Measurements from ENCODE around the gene CELF4.

CELF4 gene

GRCh38 chr18:37482433-37482832, 83.2 kb downstream of the CELF4 start:
- Histone ChIP-seq H3K9ac (ENCODE audit: low read length) (no peak overlapping the region), H3K4me1 (ENCODE audit: control insufficient read depth, insufficient read depth, low read length) (peaks cover 44% of the 10 kb centered on the region), H3K4me3 (ENCODE audit: low read depth, low read length) (no peak overlapping the region), H3K36me3 (ENCODE audit: control insufficient read depth, insufficient read depth, low read length) (no peaks in the 10 kb centered on the region), H3K27me3 (ENCODE audit: control insufficient read depth, insufficient read depth, low read length) (peaks cover 32% of the 10 kb centered on the region), H3K27ac (ENCODE audit: low read depth, low read length) (no peak overlapping the region), H3K9me3 (ENCODE audit: control insufficient read depth, insufficient read depth, low read depth, low read length) (no peaks in the 10 kb centered on the region)

GRCh38 chr18:37482002-37482401, 83.6 kb downstream of the CELF4 start:
- Histone ChIP-seq H3K36me3 (ENCODE audit: control insufficient read depth, insufficient read depth, low read length) (no peaks in the 10 kb centered on the region), H3K27me3 (ENCODE audit: control insufficient read depth, insufficient read depth, low read length) (peaks cover 28% of the 10 kb centered on the region), H3K9me3 (ENCODE audit: control insufficient read depth, insufficient read depth, low read depth, low read length) (no peaks in the 10 kb centered on the region), H3K4me1 (ENCODE audit: control insufficient read depth, insufficient read depth, low read length) (peaks cover 40% of the 10 kb centered on the region), H3K27ac (ENCODE audit: low read depth, low read length) (no peak overlapping the region), H3K4me3 (ENCODE audit: low read depth, low read length) (no peak overlapping the region), H3K9ac (ENCODE audit: low read length) (no peak overlapping the region)

GRCh38 chr18:37481491-37481890, 84.1 kb downstream of the CELF4 start:
- peaks cover 23% of the 10 kb centered on the region for H3K27me3 ChIP-seq (ENCODE audit: control insufficient read depth, insufficient read depth, low read length)
- H3K9me3 ChIP-seq (ENCODE audit: control insufficient read depth, insufficient read depth, low read depth, low read length) = no peaks in the 10 kb centered on the region
- H3K4me3 ChIP-seq (ENCODE audit: low read depth, low read length) = no peak overlapping the region
- no peaks in the 10 kb centered on the region for H3K36me3 ChIP-seq (ENCODE audit: control insufficient read depth, insufficient read depth, low read length)
- no peak overlapping the region for H3K27ac ChIP-seq (ENCODE audit: low read depth, low read length)
- peaks cover 40% of the 10 kb centered on the region for H3K4me1 ChIP-seq (ENCODE audit: control insufficient read depth, insufficient read depth, low read length)
- no peak overlapping the region for H3K9ac ChIP-seq (ENCODE audit: low read length)

- Histone ChIP-seq H3K36me3 (ENCODE audit: control insufficient read depth, insufficient read depth, low read length) (no peaks in the 10 kb centered on the region), H3K27me3 (ENCODE audit: control insufficient read depth, insufficient read depth, low read length) (peaks cover 19% of the 10 kb centered on the region), H3K27ac (ENCODE audit: low read depth, low read length) (no peak overlapping the region), H3K4me3 (ENCODE audit: low read depth, low read length) (no peak overlapping the region), H3K9me3 (ENCODE audit: control insufficient read depth, insufficient read depth, low read depth, low read length) (no peaks in the 10 kb centered on the region), H3K9ac (ENCODE audit: low read length) (no peak overlapping the region), H3K4me1 (ENCODE audit: control insufficient read depth, insufficient read depth, low read length) (peaks cover 42% of the 10 kb centered on the region)
Observed at GRCh38 chr18:37481072-37481471, 84.5 kb downstream of the CELF4 start.

- Histone ChIP-seq H3K9ac (ENCODE audit: low read length) (no peak overlapping the region), H3K4me3 (ENCODE audit: low read depth, low read length) (no peak overlapping the region), H3K36me3 (ENCODE audit: control insufficient read depth, insufficient read depth, low read length) (no peaks in the 10 kb centered on the region), H3K4me1 (ENCODE audit: control insufficient read depth, insufficient read depth, low read length) (peaks cover 14% of the 10 kb centered on the region), H3K27me3 (ENCODE audit: control insufficient read depth, insufficient read depth, low read length) (no peaks in the 10 kb centered on the region), H3K9me3 (ENCODE audit: control insufficient read depth, insufficient read depth, low read depth, low read length) (no peaks in the 10 kb centered on the region), H3K27ac (ENCODE audit: low read depth, low read length) (no peak overlapping the region)
Observed at GRCh38 chr18:37476611-37477295, 88.8 kb downstream of the CELF4 start.

GRCh38 chr18:37476182-37476581, 89.4 kb downstream of the CELF4 start:
- H3K27me3 ChIP-seq (ENCODE audit: control insufficient read depth, insufficient read depth, low read length) = no peaks in the 10 kb centered on the region
- no peak overlapping the region for H3K9ac ChIP-seq (ENCODE audit: low read length)
- no peak overlapping the region for H3K27ac ChIP-seq (ENCODE audit: low read depth, low read length)
- H3K36me3 ChIP-seq (ENCODE audit: control insufficient read depth, insufficient read depth, low read length) = no peaks in the 10 kb centered on the region
- H3K4me1 ChIP-seq (ENCODE audit: control insufficient read depth, insufficient read depth, low read length) = peaks cover 8% of the 10 kb centered on the region
- H3K4me3 ChIP-seq (ENCODE audit: low read depth, low read length) = no peak overlapping the region
- H3K9me3 ChIP-seq (ENCODE audit: control insufficient read depth, insufficient read depth, low read depth, low read length) = no peaks in the 10 kb centered on the region

- H3K27ac ChIP-seq (ENCODE audit: low read depth, low read length) = no peak overlapping the region
- no peaks in the 10 kb centered on the region for H3K9me3 ChIP-seq (ENCODE audit: control insufficient read depth, insufficient read depth, low read depth, low read length)
- H3K4me3 ChIP-seq (ENCODE audit: low read depth, low read length) = no peak overlapping the region
- H3K27me3 ChIP-seq (ENCODE audit: control insufficient read depth, insufficient read depth, low read length) = no peaks in the 10 kb centered on the region
- H3K4me1 ChIP-seq (ENCODE audit: control insufficient read depth, insufficient read depth, low read length) = peaks cover 5% of the 10 kb centered on the region; the same call in 1 of the 2 replicates
- no peak overlapping the region for H3K9ac ChIP-seq (ENCODE audit: low read length)
- H3K36me3 ChIP-seq (ENCODE audit: control insufficient read depth, insufficient read depth, low read length) = no peaks in the 10 kb centered on the region
Observed at GRCh38 chr18:37473195-37473840, 92.3 kb downstream of the CELF4 start.

- Histone ChIP-seq H3K36me3 (ENCODE audit: control insufficient read depth, insufficient read depth, low read length) (no peaks in the 10 kb centered on the region), H3K27me3 (ENCODE audit: control insufficient read depth, insufficient read depth, low read length) (no peaks in the 10 kb centered on the region), H3K9ac (ENCODE audit: low read length) (no peak overlapping the region), H3K4me1 (ENCODE audit: control insufficient read depth, insufficient read depth, low read length) (peaks cover 3% of the 10 kb centered on the region; the same call in 1 of the 2 replicates), H3K9me3 (ENCODE audit: control insufficient read depth, insufficient read depth, low read depth, low read length) (no peaks in the 10 kb centered on the region), H3K27ac (ENCODE audit: low read depth, low read length) (no peak overlapping the region), H3K4me3 (ENCODE audit: low read depth, low read length) (no peak overlapping the region)
Observed at GRCh38 chr18:37471637-37472036, 94.0 kb downstream of the CELF4 start.

- Histone ChIP-seq H3K4me1 (ENCODE audit: control insufficient read depth, insufficient read depth, low read length) (no peaks in the 10 kb centered on the region; the same call in 1 of the 2 replicates), H3K27me3 (ENCODE audit: control insufficient read depth, insufficient read depth, low read length) (no peaks in the 10 kb centered on the region), H3K27ac (ENCODE audit: low read depth, low read length) (no peak overlapping the region), H3K4me3 (ENCODE audit: low read depth, low read length) (no peak overlapping the region), H3K36me3 (ENCODE audit: control insufficient read depth, insufficient read depth, low read length) (no peaks in the 10 kb centered on the region), H3K9ac (ENCODE audit: low read length) (no peak overlapping the region), H3K9me3 (ENCODE audit: control insufficient read depth, insufficient read depth, low read depth, low read length) (no peaks in the 10 kb centered on the region)
Observed at GRCh38 chr18:37470986-37471385, 94.6 kb downstream of the CELF4 start.

GRCh38 chr18:37467002-37467662, 98.5 kb downstream of the CELF4 start:
- Histone ChIP-seq H3K9ac (ENCODE audit: low read length) (no peak overlapping the region), H3K4me1 (ENCODE audit: control insufficient read depth, insufficient read depth, low read length) (no peaks in the 10 kb centered on the region; the same call in 1 of the 2 replicates), H3K36me3 (ENCODE audit: control insufficient read depth, insufficient read depth, low read length) (no peaks in the 10 kb centered on the region), H3K27me3 (ENCODE audit: control insufficient read depth, insufficient read depth, low read length) (no peaks in the 10 kb centered on the region), H3K27ac (ENCODE audit: low read depth, low read length) (no peak overlapping the region), H3K9me3 (ENCODE audit: control insufficient read depth, insufficient read depth, low read depth, low read length) (no peaks in the 10 kb centered on the region), H3K4me3 (ENCODE audit: low read depth, low read length) (no peak overlapping the region)

GRCh38 chr18:37465958-37466357, 99.6 kb downstream of the CELF4 start:
- Histone ChIP-seq H3K36me3 (ENCODE audit: control insufficient read depth, insufficient read depth, low read length) (no peaks in the 10 kb centered on the region), H3K4me1 (ENCODE audit: control insufficient read depth, insufficient read depth, low read length) (no peaks in the 10 kb centered on the region; the same call in 1 of the 2 replicates), H3K27ac (ENCODE audit: low read depth, low read length) (no peak overlapping the region), H3K9ac (ENCODE audit: low read length) (no peak overlapping the region), H3K4me3 (ENCODE audit: low read depth, low read length) (no peak overlapping the region), H3K9me3 (ENCODE audit: control insufficient read depth, insufficient read depth, low read depth, low read length) (no peaks in the 10 kb centered on the region), H3K27me3 (ENCODE audit: control insufficient read depth, insufficient read depth, low read length) (no peaks in the 10 kb centered on the region)

All from HUES6 (cell line).